D721Med (cell line): ENCODE results near the gene RTN4RL1.

Experiments
- DNase-seq: peaks from one replicate; pipeline ENCODE4 v3.0.0; 2011; ENCODE audit warnings: low spot score; ENCODE audit not compliant: insufficient read length
- FAIRE-seq: peaks from 2 replicates; lab custom pipeline; 2011; peaks lifted over from hg19 to GRCh38; lab: Jason Lieb, UNC
- CTCF ChIP-seq: IDR thresholded peaks from 2 replicates; pipeline ENCODE4 v1.5.1; 2012; ENCODE audit warnings: mild to moderate bottlenecking, control low read depth; ENCODE audit not compliant: insufficient read depth; ENCODE audit errors: missing control alignments

RTN4RL1 gene

GRCh38 chr17:1963250-1963649, 61.9 kb downstream of the RTN4RL1 start:
- TF ChIP-seq CTCF = no peak
- no peak for FAIRE-seq

GRCh38 chr17:1961189-1961588, 63.9 kb downstream of the RTN4RL1 start:
- TF ChIP-seq CTCF = no peak
- DNase-seq = no peak
- FAIRE-seq = no peak

More at GRCh38 chr17:1963250-1963649, 61.9 kb downstream of the RTN4RL1 start:
- no peak for DNase-seq

- no peak for DNase-seq
- no peak for TF ChIP-seq CTCF
- no peak for FAIRE-seq
Observed at GRCh38 chr17:1960545-1960912, 64.6 kb downstream of the RTN4RL1 start.

- FAIRE-seq (no peak), DNase-seq (no peak)
- no peak for TF ChIP-seq CTCF
Observed at GRCh38 chr17:1959871-1960544, 65.1 kb downstream of the RTN4RL1 start.

- no peak for FAIRE-seq
- no peak for DNase-seq
- no peak for TF ChIP-seq CTCF
Observed at GRCh38 chr17:1958134-1958881, 66.8 kb downstream of the RTN4RL1 start.

GRCh38 chr17:1957037-1957436, 68.1 kb downstream of the RTN4RL1 start:
- no peak for TF ChIP-seq CTCF
- DNase-seq (no peak), FAIRE-seq (no peak)

- FAIRE-seq (no peak), DNase-seq (no peak)
- no peak for TF ChIP-seq CTCF
Observed at GRCh38 chr17:1956134-1956533, 69.0 kb downstream of the RTN4RL1 start.
